Thoracic aorta (tissue), 2 donors: ENCODE measurements around the gene NAALADL2. TPM values are rescaled to one million over a fixed set of nuclear protein-coding genes. Genes with fewer than 3 reads are reported as not detected.
A peak's percentile ranks its signal among the peaks of the same experiment; 100 is the strongest.
"Not testable (repeated sequence)": the region's sequence is repeated elsewhere in the genome, so short reads cannot be mapped to it uniquely, and the experiment has no call there.

ENCODE experiments used
- ATAC-seq: fragments of 150-250 bp; one replicate; pipeline ENCODE4 v1.8.0; 2017; ENCODE audit warnings: low read depth; ENCODE audit not compliant: insufficient number of reproducible peaks, low FRiP score
- DNase-seq: peaks from one replicate; pipeline ENCODE4 v3.0.0-alpha.2; 2020; ENCODE audit warnings: low spot score
- H3K27ac ChIP-seq, 2 donors: fragments of 200-600 bp; sonication (generic); 1 replicate in 1 of 2; 2 replicates in 1 of 2; pipeline ENCODE4 v1.5.1; 2016; ENCODE audit warnings: mild to moderate bottlenecking in 2 of 2, moderate library complexity in 2 of 2
- H3K27me3 ChIP-seq: fragments of 200-600 bp; sonication (generic); replicated peaks from 2 replicates; pipeline ENCODE4 v1.6.0; 2016; ENCODE audit warnings: mild to moderate bottlenecking; ENCODE audit not compliant: insufficient read depth
- H3K36me3 ChIP-seq: fragments of 200-600 bp; sonication (generic); one replicate; pipeline ENCODE4 v1.5.1; 2016
- H3K4me1 ChIP-seq, 2 donors: fragments of 200-600 bp; sonication (generic); 1 replicate in 1 of 2; 2 replicates in 1 of 2; pipeline versions ENCODE4 v1.5.1 to v1.6.0; 2016; ENCODE audit warnings: low read depth in 2 of 2, mild to moderate bottlenecking in 1 of 2; ENCODE audit not compliant: control insufficient read depth in 1 of 2
- H3K4me3 ChIP-seq: fragments of 200-600 bp; sonication (generic); 2 replicates; pipeline ENCODE4 v1.5.1; 2016; ENCODE audit warnings: mild to moderate bottlenecking
- H3K9me3 ChIP-seq: fragments of 200-600 bp; sonication (generic); 2 replicates; pipeline ENCODE4 v1.5.1; 2016
- CTCF ChIP-seq: fragments of 200-600 bp; sonication (generic); IDR thresholded peaks from one replicate; pipeline ENCODE4 v1.5.1; 2019; ENCODE audit warnings: antibody characterized with exemption
- total RNA-seq, 2 donors: library from RNA; depleted of rRNA; stranded (reverse); fragments of >200 nt; gene quantifications; one replicate each; pipeline versions ENCODE4 v1.1.0 to v1.2.3, GENCODE V29; 2016

The NAALADL2 gene
- total RNA-seq, 2 donors from 2014 or later = 12.9 to 21.0 TPM

DNA sequence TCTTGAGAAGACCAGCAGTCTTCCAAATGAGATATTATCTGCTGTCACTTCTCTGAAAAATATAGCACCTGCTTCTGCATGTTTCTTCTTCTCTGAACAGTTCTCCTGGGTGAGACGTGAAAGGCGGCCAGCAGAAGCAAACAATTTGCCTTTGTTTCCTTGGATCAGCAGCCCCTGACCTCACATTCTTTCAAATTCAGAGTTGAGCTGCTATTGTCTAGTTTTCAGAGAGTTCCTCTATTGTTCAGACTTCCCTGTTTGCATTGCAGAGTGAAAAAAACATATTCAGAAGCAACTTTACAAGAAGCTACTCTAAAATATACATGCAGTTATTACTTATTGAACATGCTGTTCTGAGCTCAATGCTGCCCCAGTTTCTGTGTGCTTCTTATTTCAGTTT lies 653.6 kb downstream of the NAALADL2 start:
- Histone ChIP-seq H3K4me3 (no peak overlapping the region), H3K27ac (no peak overlapping the region), H3K4me1 (no peaks in the 10 kb centered on the region), H3K27me3 (no peaks in the 10 kb centered on the region), H3K9me3 (no peaks in the 10 kb centered on the region), H3K36me3 (no peaks in the 10 kb centered on the region)
- DNase-seq = no peak
- TF ChIP-seq CTCF = no peak
- ATAC-seq = no peak

GRCh38 chr3:175518459-175518858 lies 659.3 kb downstream of the NAALADL2 start:
- Histone ChIP-seq H3K4me3 (no peak overlapping the region), H3K27ac (no peak overlapping the region), H3K36me3 (no peaks in the 10 kb centered on the region), H3K9me3 (no peaks in the 10 kb centered on the region), H3K4me1 (no peaks in the 10 kb centered on the region), H3K27me3 (no peaks in the 10 kb centered on the region)
- TF ChIP-seq CTCF = no peak
- DNase-seq (no peak), ATAC-seq (no peak)

DNA sequence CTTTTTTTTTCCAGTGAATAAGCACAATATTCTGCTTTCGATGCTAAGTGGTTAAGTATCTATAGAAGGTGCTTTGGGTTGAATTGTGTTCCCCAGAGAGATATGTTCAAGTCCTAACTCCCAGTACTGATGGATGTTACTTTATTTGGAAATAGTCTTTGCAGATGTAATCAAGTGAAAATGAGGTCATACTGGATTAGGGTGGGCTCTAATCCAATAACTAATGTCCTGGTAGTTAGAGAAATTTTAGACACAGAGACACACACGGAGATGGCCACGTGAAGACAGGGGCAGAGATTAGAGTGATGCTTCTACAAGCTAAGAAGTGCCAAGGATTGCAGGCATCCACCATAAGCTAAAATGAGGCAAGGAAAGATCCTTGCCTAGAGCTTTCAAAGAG lies 662.3 kb downstream of the NAALADL2 start:
- no peak for TF ChIP-seq CTCF
- Histone ChIP-seq H3K27me3 (no peaks in the 10 kb centered on the region), H3K4me1 (no peaks in the 10 kb centered on the region), H3K9me3 (no peaks in the 10 kb centered on the region), H3K4me3 (no peak overlapping the region), H3K27ac (no peak overlapping the region), H3K36me3 (no peaks in the 10 kb centered on the region)
- ATAC-seq = no peak
- no peak for DNase-seq

DNA sequence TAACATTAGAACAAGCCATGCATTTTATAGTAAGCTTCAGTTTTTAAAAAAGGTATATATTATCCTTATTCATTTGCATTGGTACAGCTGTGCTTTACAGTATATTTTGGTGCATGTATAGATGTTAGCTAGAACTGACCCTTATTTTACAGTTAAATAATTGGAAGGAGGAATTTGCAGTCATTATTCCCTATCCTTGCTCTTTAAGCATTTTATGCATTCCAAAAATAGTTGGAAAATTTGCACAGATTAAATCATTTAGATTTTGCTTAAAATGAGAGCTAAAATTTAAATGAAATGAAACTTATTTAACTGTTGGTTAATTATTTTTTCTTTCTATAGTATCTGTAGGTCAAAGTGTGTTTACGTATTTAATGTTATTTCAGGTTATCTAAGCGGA lies 667.1 kb downstream of the NAALADL2 start:
- H3K27me3 ChIP-seq = no peaks in the 10 kb centered on the region
- DNase-seq = no peak
- H3K9me3 ChIP-seq = no peaks in the 10 kb centered on the region
- H3K36me3 ChIP-seq = no peaks in the 10 kb centered on the region
- H3K4me3 ChIP-seq = peak overlapping the region; percentile 64
- ATAC-seq = no peak
- no peak overlapping the region for H3K27ac ChIP-seq
- TF ChIP-seq CTCF = no peak
- H3K4me1 ChIP-seq = no peaks in the 10 kb centered on the region

DNA sequence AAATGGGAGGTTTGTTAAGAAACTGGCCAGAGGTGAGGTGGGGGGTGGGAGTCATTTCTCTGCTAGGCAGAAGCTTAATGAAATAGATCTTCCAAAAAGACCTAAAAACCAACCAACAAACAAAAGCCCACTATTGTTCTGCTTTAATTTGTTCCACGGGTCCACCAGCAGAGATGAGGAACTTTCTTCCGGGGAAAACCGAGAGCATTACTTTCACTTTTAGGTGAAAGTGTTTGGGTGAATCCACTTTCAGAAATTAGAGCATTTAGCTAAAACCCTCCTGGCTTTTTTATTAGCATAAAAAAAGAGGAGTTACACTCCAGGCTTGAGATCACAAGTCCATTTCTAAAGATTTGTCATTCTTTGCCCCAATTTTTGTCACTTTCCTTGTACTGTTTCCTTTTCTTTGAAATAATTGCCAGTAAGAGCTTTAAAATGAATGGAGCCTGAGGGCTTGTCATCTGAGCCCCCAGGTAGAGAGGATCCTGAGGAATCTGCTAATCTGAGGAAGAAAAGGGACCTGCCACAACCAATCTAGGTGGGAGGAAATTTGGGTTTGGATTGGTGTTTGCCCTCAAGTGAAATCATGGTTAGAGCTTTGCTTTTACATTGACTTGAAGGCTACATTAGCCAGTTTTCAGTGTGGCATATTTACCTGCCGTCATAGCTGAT lies 667.6 kb downstream of the NAALADL2 start:
- no peaks in the 10 kb centered on the region for H3K4me1 ChIP-seq
- ATAC-seq = no peak
- no peak for TF ChIP-seq CTCF
- H3K9me3 ChIP-seq = no peaks in the 10 kb centered on the region
- no peak for DNase-seq
- no peaks in the 10 kb centered on the region for H3K27me3 ChIP-seq
- no peaks in the 10 kb centered on the region for H3K36me3 ChIP-seq
- peak overlapping the region; percentile 64 for H3K4me3 ChIP-seq
- no peak overlapping the region for H3K27ac ChIP-seq

DNA sequence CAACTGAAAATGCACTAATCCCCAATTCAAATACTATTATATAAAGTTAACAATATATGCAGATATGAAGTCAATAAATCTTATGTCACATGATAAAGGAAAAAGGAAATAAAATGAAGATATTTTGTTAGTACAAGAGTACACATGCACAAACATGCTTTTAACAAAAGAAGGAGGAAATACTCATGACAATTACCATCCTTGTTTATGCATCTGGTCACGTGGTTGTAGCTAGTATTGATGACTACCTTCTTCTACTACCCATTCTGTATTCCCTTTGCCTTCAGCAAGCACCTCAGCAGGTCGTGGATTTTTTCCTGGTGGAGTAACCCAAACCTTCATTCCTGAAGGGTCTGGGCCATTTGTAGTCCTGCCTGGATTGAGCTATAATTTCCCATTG lies 669.6 kb downstream of the NAALADL2 start:
- not testable (repeated sequence) for ATAC-seq, H3K9me3 ChIP-seq, H3K27me3 ChIP-seq, H3K4me3 ChIP-seq, H3K4me1 ChIP-seq, H3K27ac ChIP-seq, DNase-seq, H3K36me3 ChIP-seq
